GM10248 (cell line): ENCODE results near the gene KCNAB3.
"Not testable (repeated sequence)": the region's sequence is repeated elsewhere in the genome, so short reads cannot be mapped to it uniquely, and the experiment has no call there.

ENCODE experiments used
- CTCF ChIA-PET: fragments of 300-600 bp; sonication (Branson Sonifier 250); formaldehyde crosslinking; extraction: SDS; loops from one replicate; lab custom pipeline; 2021; ENCODE audit warnings: antibody characterized with exemption; lab: Yijun Ruan, JAX
- POLR2A ChIA-PET: fragments of 350-650 bp; sonication (Branson Sonifier 250); formaldehyde crosslinking; extraction: SDS; loops from one replicate; lab custom pipeline; 2020; ENCODE audit warnings: antibody characterized with exemption; lab: Yijun Ruan, JAX
- DNase-seq: peaks from one replicate; pipeline ENCODE4 v3.0.0; 2012; ENCODE audit errors: extremely low spot score
- CTCF ChIP-seq: IDR thresholded peaks from 2 replicates; pipeline ENCODE4 v1.5.1; 2012; ENCODE audit warnings: mild to moderate bottlenecking, low read depth; ENCODE audit errors: extremely low read depth, missing control alignments, control extremely low read depth

Gene KCNAB3

GRCh38 chr17:7969433-7969832 is 39.8 kb upstream of the KCNAB3 start:
- TF ChIP-seq CTCF: no peak
- CTCF ChIA-PET: no interaction called here
- POLR2A ChIA-PET: no interaction called here
- DNase-seq: no peak

GRCh38 chr17:7967751-7968150 is 38.1 kb upstream of the KCNAB3 start:
- CTCF ChIA-PET: no interaction called here
- no peak for DNase-seq
- POLR2A ChIA-PET: no interaction called here
- TF ChIP-seq CTCF: no peak

- CTCF ChIA-PET: no interaction called here
- no peak for TF ChIP-seq CTCF
- no peak for DNase-seq
- POLR2A ChIA-PET: no interaction called here
These were observed 31.8 kb upstream of the KCNAB3 start for GRCh38 chr17:7961421-7961820.

GRCh38 chr17:7959503-7960253 is 30.0 kb upstream of the KCNAB3 start:
- CTCF ChIA-PET: no interaction called here
- POLR2A ChIA-PET: no interaction called here
- TF ChIP-seq CTCF: no peak
- no peak for DNase-seq

- CTCF ChIA-PET: interaction anchor here (0.8 to 1.2 kb wide), 4 partner anchors 18 to 58 kb away, joined by 3 read pairs; no protein-coding TSS in a partner anchor
- POLR2A ChIA-PET: interaction anchor here (0.6 kb wide), 1 partner anchor 12 kb away, joined by 4 read pairs; no protein-coding TSS in a partner anchor
- no peak for DNase-seq
- TF ChIP-seq CTCF: no peak
These were observed 26.7 kb upstream of the KCNAB3 start for GRCh38 chr17:7956228-7956965.

- ChIA-PET CTCF (interaction anchor here (0.8 to 1.2 kb wide), 4 partner anchors 17 to 57 kb away, joined by 3 read pairs; no protein-coding TSS in a partner anchor), POLR2A (no interaction called here)
- no peak for DNase-seq
- no peak for TF ChIP-seq CTCF
These were observed 26.0 kb upstream of the KCNAB3 start for GRCh38 chr17:7955414-7956227.

GRCh38 chr17:7953266-7953665 is 23.6 kb upstream of the KCNAB3 start:
- CTCF ChIA-PET: interaction anchor here (1.0 to 2.5 kb wide), 7 partner anchors 14 to 140 kb away, joined by 3 to 12 read pairs (median 4); no protein-coding TSS in a partner anchor
- DNase-seq, POLR2A ChIA-PET: not testable (repeated sequence)
